LNCaP clone FGC (cell line): Measurements from ENCODE around the gene MAPKAP1.

Experiments
- DNase-seq: peaks from one replicate; pipeline ENCODE4 v3.0.0-alpha.2; 2011; ENCODE audit warnings: low read depth
- H3K4me3 ChIP-seq: 2 replicates; pipeline ENCODE4 v1.5.1; 2011; ENCODE audit warnings: mild to moderate bottlenecking, low read depth, low read length, control low read depth
- CTCF ChIP-seq: IDR thresholded peaks from 2 replicates; pipeline ENCODE4 v1.5.1; 2012; ENCODE audit warnings: mild to moderate bottlenecking; ENCODE audit not compliant: control insufficient read depth, insufficient read depth; ENCODE audit errors: extremely low read depth

Gene MAPKAP1

GRCh38 chr9:125638239-125639045, 68.6 kb downstream of the MAPKAP1 start:
- no peak for DNase-seq
- H3K4me3 ChIP-seq, result no peak overlapping the region
- TF ChIP-seq CTCF, result no peak

- DNase-seq, result no peak
- TF ChIP-seq CTCF, result no peak
- no peak overlapping the region for H3K4me3 ChIP-seq
Measured at GRCh38 chr9:125637241-125637640, 69.8 kb downstream of the MAPKAP1 start.

- TF ChIP-seq CTCF, result no peak
- no peak overlapping the region for H3K4me3 ChIP-seq
- DNase-seq, result no peak
Measured at GRCh38 chr9:125635888-125636287, 71.1 kb downstream of the MAPKAP1 start.

- H3K4me3 ChIP-seq, result no peak overlapping the region
- no peak for DNase-seq
- TF ChIP-seq CTCF, result no peak
Measured at GRCh38 chr9:125634040-125634717, 72.8 kb downstream of the MAPKAP1 start.

GRCh38 chr9:125633116-125633745, 73.8 kb downstream of the MAPKAP1 start:
- peak; percentile 95 for DNase-seq
- no peak overlapping the region; the same call in 1 of the 2 replicates for H3K4me3 ChIP-seq
- no peak for TF ChIP-seq CTCF

GRCh38 chr9:125632321-125633115, 74.5 kb downstream of the MAPKAP1 start:
- no peak overlapping the region; the same call in 1 of the 2 replicates for H3K4me3 ChIP-seq
- TF ChIP-seq CTCF, result no peak
- DNase-seq, result no peak
